ENCODE measurements around the gene DARS1.

DARS1 gene

DNA sequence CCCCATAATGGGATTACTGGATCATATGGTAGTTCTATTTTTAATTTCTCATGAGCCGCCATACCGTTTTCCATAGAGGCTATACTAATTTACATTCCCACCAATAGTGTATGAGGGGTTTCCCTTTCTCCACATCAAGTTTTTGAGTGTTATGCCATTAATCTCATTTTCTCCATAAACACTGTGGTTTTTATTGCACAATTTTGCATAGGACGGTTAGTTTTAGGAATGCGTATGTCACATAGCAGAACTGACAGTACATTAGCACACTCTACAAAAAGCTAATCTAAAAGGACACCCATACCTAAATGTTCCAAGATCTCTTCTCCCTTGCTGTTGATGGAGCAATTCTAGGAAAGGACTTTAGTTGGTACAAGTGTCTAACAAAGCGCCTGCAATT lies 32.5 kb downstream of the DARS1 start:
- in situ Hi-C loops (cut with HindIII; ENCODE audit: low sequenced_read_pairs) = no loop called here
- TF ChIP-seq, protein P1, sequence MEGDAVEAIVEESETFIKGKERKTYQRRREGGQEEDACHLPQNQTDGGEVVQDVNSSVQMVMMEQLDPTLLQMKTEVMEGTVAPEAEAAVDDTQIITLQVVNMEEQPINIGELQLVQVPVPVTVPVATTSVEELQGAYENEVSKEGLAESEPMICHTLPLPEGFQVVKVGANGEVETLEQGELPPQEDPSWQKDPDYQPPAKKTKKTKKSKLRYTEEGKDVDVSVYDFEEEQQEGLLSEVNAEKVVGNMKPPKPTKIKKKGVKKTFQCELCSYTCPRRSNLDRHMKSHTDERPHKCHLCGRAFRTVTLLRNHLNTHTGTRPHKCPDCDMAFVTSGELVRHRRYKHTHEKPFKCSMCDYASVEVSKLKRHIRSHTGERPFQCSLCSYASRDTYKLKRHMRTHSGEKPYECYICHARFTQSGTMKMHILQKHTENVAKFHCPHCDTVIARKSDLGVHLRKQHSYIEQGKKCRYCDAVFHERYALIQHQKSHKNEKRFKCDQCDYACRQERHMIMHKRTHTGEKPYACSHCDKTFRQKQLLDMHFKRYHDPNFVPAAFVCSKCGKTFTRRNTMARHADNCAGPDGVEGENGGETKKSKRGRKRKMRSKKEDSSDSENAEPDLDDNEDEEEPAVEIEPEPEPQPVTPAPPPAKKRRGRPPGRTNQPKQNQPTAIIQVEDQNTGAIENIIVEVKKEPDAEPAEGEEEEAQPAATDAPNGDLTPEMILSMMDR (IDR thresholded peaks at IDR 0.05; ENCODE audit: low read depth, low read length) = no peak
- H3K4me3 ChIP-seq (ENCODE audit: low read depth, low read length) = no peak overlapping the region
- no peak for DNase-seq (ENCODE audit: low read depth, low spot score)

DNA sequence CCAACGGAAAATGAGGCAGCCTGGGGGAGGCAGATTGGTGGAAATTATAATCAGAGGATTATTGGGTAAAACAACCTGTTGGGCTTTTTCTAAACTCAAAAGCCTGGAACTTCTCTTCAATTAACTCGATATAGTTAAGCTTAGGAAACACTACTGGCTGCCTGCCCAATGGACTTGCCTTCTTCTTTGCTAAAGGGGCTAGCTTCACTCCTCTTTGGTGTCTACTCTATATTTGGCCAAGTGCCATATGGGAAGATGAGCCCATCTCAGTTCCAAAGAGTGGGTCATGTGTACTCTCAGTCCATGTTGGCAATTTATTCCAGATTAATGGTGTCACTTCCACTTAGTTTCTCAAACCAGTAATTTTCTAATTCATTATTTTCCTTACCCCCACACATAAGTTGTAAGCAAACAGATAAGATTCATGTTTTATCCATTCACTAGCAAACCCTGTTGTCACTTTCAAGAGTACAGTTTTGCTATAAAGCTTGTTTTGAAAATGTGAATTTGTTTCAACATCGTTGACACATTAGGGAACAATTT lies 34.3 kb downstream of the DARS1 start:
- in situ Hi-C loops (cut with HindIII; ENCODE audit: low sequenced_read_pairs) = no loop called here
- no peak for DNase-seq (ENCODE audit: low read depth, low spot score)
- TF ChIP-seq, protein P1 (IDR thresholded peaks at IDR 0.05; ENCODE audit: low read depth, low read length) = no peak
- no peak overlapping the region for H3K4me3 ChIP-seq (ENCODE audit: low read depth, low read length)

- in situ Hi-C loops (cut with HindIII; ENCODE audit: low sequenced_read_pairs) = no loop called here
- no peak overlapping the region for H3K4me3 ChIP-seq (ENCODE audit: low read depth, low read length)
- no peak for DNase-seq (ENCODE audit: low read depth, low spot score)
- TF ChIP-seq, protein P1 (IDR thresholded peaks at IDR 0.05; ENCODE audit: low read depth, low read length) = no peak
Observed at GRCh38 chr2:135949451-135950234, 35.8 kb downstream of the DARS1 start.

GRCh38 chr2:135948642-135949355 lies 36.6 kb downstream of the DARS1 start:
- TF ChIP-seq, protein P1 (IDR thresholded peaks at IDR 0.05; ENCODE audit: low read depth, low read length) = no peak
- in situ Hi-C loops (cut with HindIII; ENCODE audit: low sequenced_read_pairs) = no loop called here
- DNase-seq (ENCODE audit: low read depth, low spot score) = peak; percentile 83
- H3K4me3 ChIP-seq (ENCODE audit: low read depth, low read length) = no peak overlapping the region

GRCh38 chr2:135948141-135948540 lies 37.3 kb downstream of the DARS1 start:
- H3K4me3 ChIP-seq (ENCODE audit: low read depth, low read length) = no peak overlapping the region
- in situ Hi-C loops (cut with HindIII; ENCODE audit: low sequenced_read_pairs) = no loop called here
- DNase-seq (ENCODE audit: low read depth, low spot score) = no peak
- TF ChIP-seq, protein P1 (IDR thresholded peaks at IDR 0.05; ENCODE audit: low read depth, low read length) = no peak

DNA sequence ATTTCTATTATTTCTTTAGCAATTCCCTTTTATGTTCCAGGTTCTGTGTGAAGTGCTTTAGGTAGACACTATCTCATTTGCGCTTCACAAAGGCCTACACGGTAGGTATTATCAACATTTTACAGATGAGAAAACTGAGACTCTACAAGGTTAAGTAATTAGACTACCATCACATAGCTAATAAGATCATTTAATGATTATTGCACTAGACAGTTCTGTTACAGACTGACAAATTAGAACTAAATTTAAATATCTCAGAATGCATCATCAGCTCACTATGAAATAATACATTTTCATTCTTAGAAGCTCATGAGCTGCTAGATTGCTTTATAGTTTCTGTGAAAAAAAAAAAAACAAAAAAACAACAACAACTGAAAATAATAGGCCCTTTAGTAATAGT lies 37.9 kb downstream of the DARS1 start:
- H3K4me3 ChIP-seq (ENCODE audit: low read depth, low read length) = no peak overlapping the region
- DNase-seq (ENCODE audit: low read depth, low spot score) = no peak
- TF ChIP-seq, protein P1 (IDR thresholded peaks at IDR 0.05; ENCODE audit: low read depth, low read length) = no peak
- in situ Hi-C loops (cut with HindIII; ENCODE audit: low sequenced_read_pairs) = no loop called here
